IPS-15b (cell line): ENCODE results near the gene DPP8.

ENCODE experiments used
- H3K27me3 ChIP-seq: one replicate; pipeline ENCODE4 v1.6.1; 2013; ENCODE audit warnings: low read length; ENCODE audit not compliant: control insufficient read depth, insufficient read depth
- H3K36me3 ChIP-seq: one replicate; pipeline ENCODE4 v1.6.1; 2013; ENCODE audit warnings: low read length; ENCODE audit not compliant: control insufficient read depth, insufficient read depth
- H3K4me1 ChIP-seq: one replicate; pipeline ENCODE4 v1.6.1; 2013; ENCODE audit warnings: mild to moderate bottlenecking, low read length; ENCODE audit not compliant: control insufficient read depth, insufficient read depth
- H3K4me3 ChIP-seq: one replicate; pipeline ENCODE4 v1.5.1; 2013; ENCODE audit warnings: low read depth, low read length
- H3K9ac ChIP-seq: one replicate; pipeline ENCODE4 v1.6.1; 2013; ENCODE audit warnings: low read depth, mild to moderate bottlenecking, low read length
- H3K9me3 ChIP-seq: one replicate; pipeline ENCODE4 v1.6.1; 2013; ENCODE audit warnings: mild to moderate bottlenecking, low read length; ENCODE audit not compliant: control insufficient read depth, insufficient read depth

DPP8 gene

GRCh38 chr15:65409036-65409631 lies 108.4 kb downstream of the DPP8 start:
- Histone ChIP-seq H3K9me3 (no peaks in the 10 kb centered on the region), H3K4me1 (peaks cover 11% of the 10 kb centered on the region), H3K36me3 (no peaks in the 10 kb centered on the region), H3K27me3 (no peaks in the 10 kb centered on the region), H3K9ac (no peak overlapping the region), H3K4me3 (no peak overlapping the region)

GRCh38 chr15:65408324-65409035 lies 109.0 kb downstream of the DPP8 start:
- no peak overlapping the region for H3K4me3 ChIP-seq
- peaks cover 14% of the 10 kb centered on the region for H3K4me1 ChIP-seq
- no peak overlapping the region for H3K9ac ChIP-seq

GRCh38 chr15:65406424-65407000 lies 111.0 kb downstream of the DPP8 start:
- peaks cover 9% of the 10 kb centered on the region for H3K4me1 ChIP-seq

More at GRCh38 chr15:65408324-65409035, 109.0 kb downstream of the DPP8 start:
- Histone ChIP-seq H3K9me3 (no peaks in the 10 kb centered on the region), H3K36me3 (no peaks in the 10 kb centered on the region), H3K27me3 (no peaks in the 10 kb centered on the region)

GRCh38 chr15:65405791-65406423 lies 111.6 kb downstream of the DPP8 start:
- Histone ChIP-seq H3K9me3 (no peaks in the 10 kb centered on the region), H3K36me3 (no peaks in the 10 kb centered on the region), H3K4me1 (peaks cover 13% of the 10 kb centered on the region), H3K9ac (no peak overlapping the region), H3K4me3 (no peak overlapping the region), H3K27me3 (no peaks in the 10 kb centered on the region)

More at GRCh38 chr15:65406424-65407000, 111.0 kb downstream of the DPP8 start:
- no peak overlapping the region for H3K9ac ChIP-seq
- no peak overlapping the region for H3K4me3 ChIP-seq
- H3K27me3 ChIP-seq, result no peaks in the 10 kb centered on the region
- H3K9me3 ChIP-seq, result no peaks in the 10 kb centered on the region
- no peaks in the 10 kb centered on the region for H3K36me3 ChIP-seq

GRCh38 chr15:65404186-65404872 lies 113.2 kb downstream of the DPP8 start:
- Histone ChIP-seq H3K27me3 (no peaks in the 10 kb centered on the region), H3K4me3 (no peak overlapping the region), H3K9ac (no peak overlapping the region), H3K9me3 (no peaks in the 10 kb centered on the region), H3K36me3 (no peaks in the 10 kb centered on the region), H3K4me1 (peaks cover 14% of the 10 kb centered on the region)

DNA sequence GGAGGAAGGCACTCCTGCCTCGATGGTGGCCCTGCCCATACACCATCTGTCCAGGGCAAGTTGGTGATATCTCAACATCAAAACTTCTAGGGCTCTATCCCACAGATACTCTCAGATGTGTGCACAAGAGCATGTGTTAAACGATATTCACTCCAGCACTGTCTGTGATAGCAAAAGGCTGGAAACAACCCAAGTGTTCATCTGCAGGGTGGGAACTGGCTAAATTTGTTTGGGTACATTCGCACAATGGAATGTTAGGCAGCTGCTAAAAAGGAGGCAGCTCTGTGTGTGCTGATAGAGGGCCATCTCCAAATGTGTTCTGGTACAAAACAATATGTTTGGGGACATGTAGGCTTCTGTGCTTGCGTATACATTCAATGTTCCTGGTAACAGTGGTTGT lies 114.5 kb downstream of the DPP8 start:
- Histone ChIP-seq H3K4me3 (no peak overlapping the region), H3K4me1 (peaks cover 14% of the 10 kb centered on the region), H3K9ac (no peak overlapping the region), H3K9me3 (no peaks in the 10 kb centered on the region), H3K36me3 (no peaks in the 10 kb centered on the region), H3K27me3 (peaks cover 2% of the 10 kb centered on the region)

- no peak overlapping the region for H3K4me3 ChIP-seq
- H3K36me3 ChIP-seq, result no peaks in the 10 kb centered on the region
- peaks cover 14% of the 10 kb centered on the region for H3K27me3 ChIP-seq
- H3K9me3 ChIP-seq, result no peaks in the 10 kb centered on the region
- peaks cover 14% of the 10 kb centered on the region for H3K4me1 ChIP-seq
- H3K9ac ChIP-seq, result no peak overlapping the region
Observed at GRCh38 chr15:65401611-65402240, 115.8 kb downstream of the DPP8 start.

GRCh38 chr15:65400760-65401610 lies 116.5 kb downstream of the DPP8 start:
- H3K27me3 ChIP-seq, result peaks cover 21% of the 10 kb centered on the region
- peaks cover 14% of the 10 kb centered on the region for H3K4me1 ChIP-seq
- no peak overlapping the region for H3K9ac ChIP-seq
- H3K36me3 ChIP-seq, result no peaks in the 10 kb centered on the region
- H3K9me3 ChIP-seq, result no peaks in the 10 kb centered on the region
- peak overlapping the region; percentile 2 for H3K4me3 ChIP-seq

DNA sequence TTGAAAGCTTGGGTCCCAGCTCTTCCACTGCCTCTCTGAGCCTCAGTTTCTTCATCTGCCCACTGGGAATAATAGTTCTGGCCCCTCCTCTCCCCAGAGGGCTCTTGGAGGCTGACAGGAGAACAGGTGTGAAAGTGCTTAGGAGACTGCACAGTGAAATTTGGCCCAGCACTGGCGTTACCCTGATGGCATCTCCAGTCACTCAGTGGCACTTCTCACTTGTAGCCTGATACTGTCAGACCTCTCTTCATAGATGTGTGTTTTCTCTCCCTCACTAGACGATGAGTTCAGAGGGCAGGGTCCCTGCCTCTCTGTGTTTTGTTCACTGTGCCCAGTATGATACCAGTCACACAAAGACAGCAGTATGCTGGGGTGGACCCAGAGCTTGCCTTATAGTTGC lies 117.5 kb downstream of the DPP8 start:
- Histone ChIP-seq H3K9me3 (no peaks in the 10 kb centered on the region), H3K4me1 (peaks cover 14% of the 10 kb centered on the region), H3K4me3 (no peak overlapping the region), H3K36me3 (no peaks in the 10 kb centered on the region), H3K9ac (no peak overlapping the region), H3K27me3 (peaks cover 30% of the 10 kb centered on the region)

DNA sequence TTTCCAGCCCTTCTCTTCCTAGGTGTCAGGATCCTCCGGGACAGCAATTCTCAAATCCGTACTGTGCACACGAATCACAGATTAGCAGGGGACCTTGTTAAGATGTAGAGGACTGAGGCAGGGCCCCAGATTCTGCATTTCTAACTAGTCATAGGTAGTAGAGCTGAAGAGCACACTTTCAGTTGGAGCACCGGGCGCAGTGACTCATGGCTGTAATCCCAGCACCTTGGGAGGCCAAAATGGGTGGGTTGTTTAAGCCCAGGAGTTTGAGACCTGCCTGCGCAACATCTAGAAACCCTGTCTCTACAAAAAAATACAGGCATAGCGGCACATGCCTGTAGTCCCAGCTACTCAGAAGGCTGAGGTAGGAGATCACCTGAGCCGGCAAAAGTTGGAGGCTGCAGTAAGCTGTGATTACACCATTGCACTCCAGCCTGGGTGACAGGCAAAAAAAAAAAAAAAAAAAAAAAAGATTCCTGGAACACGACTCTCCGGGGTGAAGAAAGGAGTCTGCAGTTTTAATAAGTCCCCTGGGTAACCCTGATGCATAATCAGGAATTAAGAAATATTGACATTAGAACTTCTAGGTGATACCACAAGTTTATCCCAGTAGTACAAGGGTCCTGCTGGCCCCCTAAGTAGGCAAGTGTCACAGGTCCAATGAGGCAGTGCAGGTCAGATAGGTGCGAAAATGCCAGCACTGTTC lies 118.3 kb downstream of the DPP8 start:
- Histone ChIP-seq H3K9ac (no peak overlapping the region), H3K4me1 (peaks cover 12% of the 10 kb centered on the region), H3K27me3 (peaks cover 38% of the 10 kb centered on the region), H3K36me3 (no peaks in the 10 kb centered on the region), H3K9me3 (no peaks in the 10 kb centered on the region), H3K4me3 (no peak overlapping the region)
